Endometrial microvascular endothelial cells (primary cell): ENCODE data around the gene CUBN. TPM values are rescaled to one million over a fixed set of nuclear protein-coding genes. Genes with fewer than 3 reads are reported as not detected.

Experiments
- in situ Hi-C: cut with HindIII; loops from 2 replicates; pipeline ENCODE4 v1.10.0; 2017; ENCODE audit warnings: low sequenced_read_pairs, low pct_unique_long_range_greater_than_20kb; ENCODE audit errors: inconsistent ontology term
- total RNA-seq: library from RNA; depleted of rRNA; stranded (reverse); fragments of >200 nt; gene quantifications from one replicate; pipeline ENCODE4 v1.2.3, GENCODE V29; 2015; ENCODE audit errors: inconsistent ontology term

CUBN gene
- total RNA-seq, 1 donor from 2014 or later, result 0.74 TPM

GRCh38 chr10:16976803-16977202, 152.8 kb downstream of the CUBN start:
- in situ Hi-C loops, result no loop called here

- in situ Hi-C loops, result no loop called here
Observed at GRCh38 chr10:16975188-16975587, 154.4 kb downstream of the CUBN start.

- in situ Hi-C loops, result loop anchor here (25.0 kb wide), 2 partner anchors 106 to 269 kb away; partner anchors contain the start of gene VIM
Observed at GRCh38 chr10:16968416-16969041, 161.1 kb downstream of the CUBN start.

- in situ Hi-C loops, result loop anchor here (25.0 kb wide), 2 partner anchors 106 to 269 kb away; partner anchors contain the start of gene VIM
Observed at GRCh38 chr10:16967866-16968415, 161.7 kb downstream of the CUBN start.

GRCh38 chr10:16966991-16967865, 162.4 kb downstream of the CUBN start:
- in situ Hi-C loops, result loop anchor here (25.0 kb wide), 2 partner anchors 105 to 270 kb away; partner anchors contain the start of gene VIM

GRCh38 chr10:16965740-16966447, 163.7 kb downstream of the CUBN start:
- in situ Hi-C loops, result loop anchor here (25.0 kb wide), 2 partner anchors 104 to 271 kb away; partner anchors contain the start of gene VIM

- in situ Hi-C loops, result loop anchor here (25.0 kb wide), 2 partner anchors 103 to 272 kb away; partner anchors contain the start of gene VIM
Observed at GRCh38 chr10:16965344-16965616, 164.3 kb downstream of the CUBN start.

GRCh38 chr10:16964576-16965343, 164.9 kb downstream of the CUBN start:
- in situ Hi-C loops, result loop anchor here (25.0 kb wide), 2 partner anchors 102 to 273 kb away; partner anchors contain the start of gene VIM

GRCh38 chr10:16960551-16960950, 169.1 kb downstream of the CUBN start:
- in situ Hi-C loops, result loop anchor here (25.0 kb wide), 2 partner anchors 98 to 277 kb away; partner anchors contain the start of gene VIM

GRCh38 chr10:16957038-16957437, 172.6 kb downstream of the CUBN start:
- in situ Hi-C loops, result loop anchor here (25.0 kb wide), 2 partner anchors 95 to 280 kb away; partner anchors contain the start of gene VIM

- in situ Hi-C loops, result loop anchor here (25.0 kb wide), 2 partner anchors 92 to 283 kb away; partner anchors contain the start of gene VIM
Observed at GRCh38 chr10:16954280-16955030, 175.2 kb downstream of the CUBN start.

- in situ Hi-C loops, result loop anchor here (25.0 kb wide), 2 partner anchors 91 to 284 kb away; partner anchors contain the start of gene VIM
Observed at GRCh38 chr10:16953270-16953669, 176.3 kb downstream of the CUBN start.

- in situ Hi-C loops, result loop anchor here (25.0 kb wide), 2 partner anchors 90 to 285 kb away; partner anchors contain the start of gene VIM
Observed at GRCh38 chr10:16952610-16953009, 177.0 kb downstream of the CUBN start.

- in situ Hi-C loops, result loop anchor here (25.0 kb wide), 2 partner anchors 90 to 285 kb away; partner anchors contain the start of gene VIM
Observed at GRCh38 chr10:16952080-16952479, 177.5 kb downstream of the CUBN start.

GRCh38 chr10:16950656-16951601, 178.7 kb downstream of the CUBN start:
- in situ Hi-C loops, result loop anchor here (25.0 kb wide), 2 partner anchors 89 to 286 kb away; partner anchors contain the start of gene VIM

- in situ Hi-C loops, result loop anchor here (25.0 kb wide), 2 partner anchors 88 to 287 kb away; partner anchors contain the start of gene VIM
Observed at GRCh38 chr10:16949816-16950215, 179.8 kb downstream of the CUBN start.
